CD4-positive, alpha-beta T cell (primary cell): ENCODE results near the gene XRCC3. TPM values are rescaled to one million over a fixed set of nuclear protein-coding genes. Genes with fewer than 3 reads are reported as not detected.

Experiments
- ATAC-seq: fragments of 200-7000 bp; cut with Tn5 transposase; one replicate; pipeline ENCODE4 v1.10.0; 2022; ENCODE audit warnings: mild to moderate bottlenecking; ENCODE audit not compliant: poor library complexity
- CTCF ChIA-PET: fragments of 350-600 bp; sonication (Branson Sonifier 250); formaldehyde crosslinking; loops from one replicate; lab custom pipeline; 2021; ENCODE audit warnings: antibody characterized with exemption, inconsistent platforms; lab: Charles Lee
- POLR2A ChIA-PET: fragments of 350-600 bp; sonication (Branson Sonifier 250); formaldehyde crosslinking; loops from one replicate; lab custom pipeline; 2021; ENCODE audit warnings: antibody characterized with exemption, inconsistent platforms; lab: Charles Lee
- DNase-seq, 14 experiments: peaks; one replicate each; pipeline ENCODE4 v3.0.0-alpha.2; 2013 to 2020; ENCODE audit warnings: mixed read lengths in 2 of 14
- H3K27ac ChIP-seq, 2 donors: one replicate each; pipeline versions ENCODE4 v1.5.1 to v1.7.0; 2013; ENCODE audit warnings: low read length in 2 of 2, low read depth in 1 of 2, mild to moderate bottlenecking in 1 of 2
- H3K27me3 ChIP-seq, 2 experiments: 1 replicate in 1 of 2; 2 replicates in 1 of 2; pipeline versions ENCODE4 v1.6.1 to v1.7.0; 2013; ENCODE audit warnings: low read length in 2 of 2, control low read depth in 1 of 2, mild to moderate bottlenecking in 1 of 2, moderate library complexity in 1 of 2; ENCODE audit not compliant: insufficient read depth in 2 of 2, control insufficient read depth in 1 of 2
- H3K36me3 ChIP-seq: one replicate; pipeline ENCODE4 v1.6.1; 2013; ENCODE audit warnings: low read length, control low read depth; ENCODE audit not compliant: insufficient read depth
- H3K4me1 ChIP-seq: one replicate; pipeline ENCODE4 v1.6.1; 2013; ENCODE audit warnings: low read length, control low read depth; ENCODE audit not compliant: insufficient read depth
- H3K4me3 ChIP-seq: one replicate; pipeline ENCODE4 v1.5.1; 2013; ENCODE audit warnings: mild to moderate bottlenecking, low read length, moderate library complexity
- H3K9me3 ChIP-seq, 2 experiments: 1 replicate in 1 of 2; 2 replicates in 1 of 2; pipeline versions ENCODE4 v1.6.1 to v1.7.0; 2013; ENCODE audit warnings: low read length in 2 of 2, mild to moderate bottlenecking in 2 of 2, control low read depth in 1 of 2, moderate library complexity in 1 of 2; ENCODE audit not compliant: control insufficient read depth in 1 of 2, insufficient read depth in 1 of 2
- H3K27ac Mint-ChIP-seq: one replicate; pipeline ENCODE4 v1.8.0; 2020; ENCODE audit warnings: mixed read lengths
- H3K27me3 Mint-ChIP-seq: one replicate; pipeline ENCODE4 v1.8.0; 2021; ENCODE audit warnings: mixed read lengths
- H3K36me3 Mint-ChIP-seq: one replicate; pipeline ENCODE4 v1.8.0; 2021; ENCODE audit warnings: low read depth, mixed read lengths
- H3K4me1 Mint-ChIP-seq: one replicate; pipeline ENCODE4 v1.8.0; 2021; ENCODE audit warnings: low read depth, mixed read lengths
- H3K4me3 Mint-ChIP-seq: one replicate; pipeline ENCODE4 v1.8.0; 2020; ENCODE audit warnings: mild to moderate bottlenecking, mixed read lengths
- H3K9me3 Mint-ChIP-seq: one replicate; pipeline ENCODE4 v1.8.0; 2020; ENCODE audit warnings: mixed read lengths
- CTCF ChIP-seq: fragments of 200-600 bp; IDR thresholded peaks from one replicate; pipeline ENCODE4 v1.8.0; 2022; ENCODE audit warnings: antibody characterized with exemption, mild to moderate bottlenecking
- intact Hi-C, 2 experiments: fragments of 100-400 bp; cut with DNase I in 1 of 2; cut with micrococcal nuclease in 1 of 2; formaldehyde crosslinking; loops; one replicate each; pipeline versions ENCODE4 v1.15.1 to v1.9.0; 2023 to 2025; cut with DNase I, micrococcal nuclease
- total RNA-seq, 174 experiments: library from RNA in 2 of 174; stranded (reverse) in 2 of 174; gene quantifications; one replicate each; pipeline ENCODE4 v1.2.3 and lab custom pipeline; 2021 to 2026

XRCC3 gene
- total RNA-seq, 2 experiments from 2014 or later: 4.6 to 4.8 TPM

- CTCF ChIA-PET: no interaction called here
- H3K4me3 Mint-ChIP-seq: no peak overlapping the region
- no peak for DNase-seq
Measured at GRCh38 chr14:103753774-103754173, 38.5 kb upstream of the XRCC3 start.

GRCh38 chr14:103749860-103750259, 34.6 kb upstream of the XRCC3 start:
- Histone ChIP-seq H3K4me3 (no peak overlapping the region), H3K27me3 (no peaks in the 10 kb centered on the region), H3K36me3 (peaks cover 7% of the 10 kb centered on the region), H3K4me1 (peaks cover 12% of the 10 kb centered on the region), H3K9me3 (no peaks in the 10 kb centered on the region), H3K27ac (no peak overlapping the region)
- H3K27me3 Mint-ChIP-seq: no peaks in the 10 kb centered on the region
- no peaks in the 10 kb centered on the region for H3K9me3 Mint-ChIP-seq
- DNase-seq (peak in 1 of 14 experiments; percentile 11), ATAC-seq (no peak)
- peaks cover 28% of the 10 kb centered on the region for H3K36me3 Mint-ChIP-seq
- POLR2A ChIA-PET: interaction anchor here (0.7 kb wide), 1 partner anchor 86 kb away, joined by 3 read pairs; no protein-coding TSS in a partner anchor
- H3K4me3 Mint-ChIP-seq: no peak overlapping the region
- no peak overlapping the region for H3K27ac Mint-ChIP-seq
- intact Hi-C loops: no loop called here
- TF ChIP-seq CTCF: no peak
- CTCF ChIA-PET: no interaction called here
- H3K4me1 Mint-ChIP-seq: peaks cover 11% of the 10 kb centered on the region

More at GRCh38 chr14:103753774-103754173, 38.5 kb upstream of the XRCC3 start:
- no peak for TF ChIP-seq CTCF
- Histone ChIP-seq H3K4me1 (peaks cover under 1% of the 10 kb centered on the region), H3K27ac (no peak overlapping the region), H3K9me3 (no peaks in the 10 kb centered on the region), H3K36me3 (peaks cover 4% of the 10 kb centered on the region), H3K4me3 (no peak overlapping the region), H3K27me3 (no peaks in the 10 kb centered on the region)
- no peaks in the 10 kb centered on the region for H3K9me3 Mint-ChIP-seq
- no peak for ATAC-seq
- H3K36me3 Mint-ChIP-seq: peaks cover 22% of the 10 kb centered on the region
- intact Hi-C loops: no loop called here
- POLR2A ChIA-PET: no interaction called here
- H3K27ac Mint-ChIP-seq: no peak overlapping the region
- H3K27me3 Mint-ChIP-seq: no peaks in the 10 kb centered on the region
- peaks cover under 1% of the 10 kb centered on the region for H3K4me1 Mint-ChIP-seq

- H3K27me3 ChIP-seq: no peaks in the 10 kb centered on the region
- ChIA-PET CTCF (no interaction called here), POLR2A (no interaction called here)
- H3K27ac ChIP-seq: no peak overlapping the region
- Mint-ChIP-seq H3K27me3 (no peaks in the 10 kb centered on the region), H3K4me3 (no peak overlapping the region), H3K36me3 (peaks cover 28% of the 10 kb centered on the region), H3K9me3 (no peaks in the 10 kb centered on the region), H3K27ac (no peak overlapping the region), H3K4me1 (peaks cover 11% of the 10 kb centered on the region)
- H3K36me3 ChIP-seq: peaks cover 10% of the 10 kb centered on the region
- H3K4me1 ChIP-seq: peaks cover 12% of the 10 kb centered on the region
- intact Hi-C loops: no loop called here
- DNase-seq (no peak), ATAC-seq (no peak)
- no peak overlapping the region for H3K4me3 ChIP-seq
- H3K9me3 ChIP-seq: no peaks in the 10 kb centered on the region
- no peak for TF ChIP-seq CTCF
Measured at GRCh38 chr14:103749452-103749851, 34.2 kb upstream of the XRCC3 start.
